Parathyroid adenoma (tissue), 2 donors: ENCODE measurements around the gene HMX1.

ENCODE experiments used
- H2AFZ ChIP-seq: fragments of 300-600 bp; sonication (generic); one replicate; pipeline ENCODE4 v1.7.0; 2017; ENCODE audit warnings: antibody characterized with exemption, mild to moderate bottlenecking
- H3K27ac ChIP-seq: fragments of 300-600 bp; sonication (generic); one replicate; pipeline ENCODE4 v1.7.0; 2017
- H3K27me3 ChIP-seq: fragments of 300-600 bp; sonication (generic); one replicate; pipeline ENCODE4 v1.7.0; 2017; ENCODE audit warnings: low read length; ENCODE audit not compliant: control insufficient read depth, insufficient read depth
- H3K36me3 ChIP-seq: fragments of 300-600 bp; sonication (generic); one replicate; pipeline ENCODE4 v1.7.0; 2017; ENCODE audit warnings: low read length; ENCODE audit not compliant: control insufficient read depth, insufficient read depth
- H3K4me1 ChIP-seq: fragments of 300-600 bp; sonication (generic); one replicate; pipeline ENCODE4 v1.7.0; 2017; ENCODE audit warnings: control low read depth
- H3K4me2 ChIP-seq: fragments of 300-600 bp; sonication (generic); one replicate; pipeline ENCODE4 v1.7.0; 2017; ENCODE audit warnings: low read length
- H3K4me3 ChIP-seq: fragments of 300-600 bp; sonication (generic); one replicate; pipeline ENCODE4 v1.7.0; 2017; ENCODE audit warnings: low read depth, low read length
- H3K79me2 ChIP-seq: fragments of 300-600 bp; sonication (generic); one replicate; pipeline ENCODE4 v1.7.0; 2017; ENCODE audit warnings: control low read depth
- H3K9ac ChIP-seq: fragments of 300-600 bp; sonication (generic); one replicate; pipeline ENCODE4 v1.7.0; 2017; ENCODE audit warnings: mild to moderate bottlenecking
- H3K9me3 ChIP-seq: fragments of 300-600 bp; sonication (generic); one replicate; pipeline ENCODE4 v1.7.0; 2017; ENCODE audit warnings: low read length; ENCODE audit not compliant: control insufficient read depth
- CTCF ChIP-seq: fragments of 300-600 bp; sonication (generic); IDR thresholded peaks from one replicate; pipeline ENCODE4 v1.7.0; 2017; ENCODE audit warnings: antibody characterized with exemption, mild to moderate bottlenecking
- donor health status: primary hyperparathyroidism.

The HMX1 gene

GRCh38 chr4:8819019-8819418, 52.6 kb downstream of the HMX1 start:
- no peak overlapping the region for H3K4me3 ChIP-seq
- no peaks in the 10 kb centered on the region for H3K4me1 ChIP-seq
- H3K9ac ChIP-seq, result no peak overlapping the region
- no peaks in the 10 kb centered on the region for H3K27me3 ChIP-seq
- H2AFZ ChIP-seq, result no peak overlapping the region
- no peak for TF ChIP-seq CTCF
- no peaks in the 10 kb centered on the region for H3K79me2 ChIP-seq
- no peaks in the 10 kb centered on the region for H3K9me3 ChIP-seq
- H3K36me3 ChIP-seq, result no peaks in the 10 kb centered on the region
- H3K27ac ChIP-seq, result no peak overlapping the region
- no peak overlapping the region for H3K4me2 ChIP-seq

DNA sequence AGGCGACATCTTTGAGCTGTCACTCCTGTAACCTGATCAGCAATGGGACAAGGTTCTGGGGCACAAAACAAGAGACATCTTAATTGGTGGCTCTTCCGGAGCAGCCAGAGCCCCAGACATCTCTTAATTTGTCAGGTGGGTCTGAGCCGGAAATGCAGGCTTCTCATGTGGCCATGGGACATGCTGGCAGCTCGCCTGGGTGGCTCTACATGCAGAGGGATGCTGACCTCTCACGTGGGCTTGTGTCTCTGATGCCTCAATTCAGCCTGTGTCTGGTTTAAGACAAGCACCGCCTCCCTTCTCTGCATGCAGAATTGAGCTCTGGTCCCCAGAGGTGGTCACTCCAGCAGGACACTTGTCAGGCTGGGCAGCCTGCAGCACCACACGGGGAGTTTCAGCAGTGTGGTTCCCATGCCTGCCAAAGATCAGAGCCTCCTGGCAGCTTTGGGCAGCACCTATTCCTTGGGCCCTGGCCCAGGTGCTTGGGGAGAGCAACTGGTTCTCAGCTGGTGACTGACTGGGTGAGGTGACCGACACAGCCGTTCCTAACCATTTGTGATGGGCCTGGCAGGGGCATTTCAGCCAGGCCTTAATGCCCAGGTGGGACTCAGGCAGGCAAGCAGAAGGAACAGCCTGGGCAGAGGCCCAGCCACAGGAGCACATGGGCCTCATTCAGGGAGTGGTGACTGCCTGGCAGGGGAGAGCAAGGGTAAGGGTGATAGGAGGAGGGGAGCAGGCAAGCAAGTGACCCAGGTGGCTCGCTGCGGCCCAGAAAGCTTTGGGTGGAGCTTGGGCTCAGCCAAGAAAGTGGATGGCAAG, 53.4 kb downstream of the HMX1 start:
- H3K27ac ChIP-seq, result no peak overlapping the region
- no peak for TF ChIP-seq CTCF
- H2AFZ ChIP-seq, result no peak overlapping the region
- no peaks in the 10 kb centered on the region for H3K9me3 ChIP-seq
- H3K27me3 ChIP-seq, result no peaks in the 10 kb centered on the region
- H3K9ac ChIP-seq, result no peak overlapping the region
- no peaks in the 10 kb centered on the region for H3K36me3 ChIP-seq
- H3K79me2 ChIP-seq, result no peaks in the 10 kb centered on the region
- no peak overlapping the region for H3K4me3 ChIP-seq
- no peaks in the 10 kb centered on the region for H3K4me1 ChIP-seq
- no peak overlapping the region for H3K4me2 ChIP-seq

DNA sequence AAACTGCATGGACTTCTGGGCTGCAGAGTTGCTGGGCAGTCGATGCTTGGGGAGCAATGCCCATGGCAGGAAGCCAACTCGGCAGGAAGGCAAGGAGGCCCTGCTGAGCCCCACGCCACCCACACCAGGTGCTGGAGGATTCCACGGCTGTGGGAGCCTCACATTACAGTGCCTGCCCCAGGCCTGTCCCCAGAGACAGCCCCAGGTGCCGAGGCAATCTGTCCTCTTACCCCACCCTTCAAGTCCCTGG, 53.9 kb downstream of the HMX1 start:
- no peaks in the 10 kb centered on the region for H3K4me1 ChIP-seq
- H3K36me3 ChIP-seq, result no peaks in the 10 kb centered on the region
- no peak overlapping the region for H3K9ac ChIP-seq
- H3K27ac ChIP-seq, result no peak overlapping the region
- no peaks in the 10 kb centered on the region for H3K27me3 ChIP-seq
- H3K79me2 ChIP-seq, result no peaks in the 10 kb centered on the region
- H3K4me2 ChIP-seq, result no peak overlapping the region
- TF ChIP-seq CTCF, result no peak
- H3K9me3 ChIP-seq, result no peaks in the 10 kb centered on the region
- H2AFZ ChIP-seq, result no peak overlapping the region
- H3K4me3 ChIP-seq, result no peak overlapping the region

GRCh38 chr4:8817096-8817812, 54.4 kb downstream of the HMX1 start:
- Histone ChIP-seq H3K27ac (no peak overlapping the region), H3K27me3 (no peaks in the 10 kb centered on the region), H3K9ac (no peak overlapping the region), H2AFZ (no peak overlapping the region), H3K4me2 (no peak overlapping the region), H3K9me3 (no peaks in the 10 kb centered on the region), H3K36me3 (no peaks in the 10 kb centered on the region), H3K4me1 (no peaks in the 10 kb centered on the region), H3K4me3 (no peak overlapping the region), H3K79me2 (no peaks in the 10 kb centered on the region)
- no peak for TF ChIP-seq CTCF
